Activated CD4-positive, alpha-beta T cell treated with anti-CD3 and anti-CD28 coated beads for 4 hours (primary cell): ENCODE data around the gene ESPL1.

Source experiments
- DNase-seq, 2 donors: peaks; one replicate each; pipeline ENCODE4 v3.0.0-alpha.2; 2020

Gene ESPL1

DNA sequence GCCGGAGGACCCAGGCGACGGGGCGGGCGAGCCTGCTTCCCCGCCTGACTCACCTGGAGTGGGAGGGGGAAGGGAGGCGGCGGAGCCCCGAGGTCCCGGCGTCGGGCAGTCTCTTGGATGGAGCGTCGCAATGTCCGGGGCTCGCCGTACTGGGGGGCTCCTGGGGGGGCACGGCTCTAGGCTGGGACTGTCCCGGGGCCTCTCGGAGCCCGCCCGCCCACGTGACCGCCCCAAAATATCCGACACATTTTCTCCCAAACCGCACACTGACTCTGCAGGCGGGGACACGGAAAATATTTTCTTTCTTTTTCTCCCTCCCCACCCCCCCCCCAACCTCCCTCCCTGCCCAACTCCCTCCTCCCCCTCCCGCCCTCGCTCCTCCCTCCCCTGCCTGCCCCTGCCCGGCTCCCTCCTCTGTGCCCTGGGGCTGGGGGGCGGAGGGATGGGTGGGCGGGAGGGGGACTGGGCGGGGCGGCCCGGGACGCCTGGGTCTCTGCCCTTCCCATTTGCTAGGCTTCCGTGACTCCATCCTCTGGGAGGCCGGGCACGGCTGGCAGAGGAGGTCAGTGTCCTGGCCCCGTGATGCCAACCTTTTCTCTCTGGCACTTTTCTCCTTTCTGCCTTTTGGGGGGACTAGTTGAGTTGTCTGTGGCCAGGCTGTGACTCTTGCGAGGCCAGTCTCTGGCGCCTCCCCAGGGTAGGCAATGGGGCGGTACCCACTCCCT is 36.0 kb upstream of the ESPL1 start, which contains the start of gene RARG:
Gene RARG (minus strand): TSS at position 289 of the 725 bp plus-strand sequence. CDS start 4,664 bp downstream, outside the sequence.
- peak; percentile 79 to 86 for DNase-seq

DNA sequence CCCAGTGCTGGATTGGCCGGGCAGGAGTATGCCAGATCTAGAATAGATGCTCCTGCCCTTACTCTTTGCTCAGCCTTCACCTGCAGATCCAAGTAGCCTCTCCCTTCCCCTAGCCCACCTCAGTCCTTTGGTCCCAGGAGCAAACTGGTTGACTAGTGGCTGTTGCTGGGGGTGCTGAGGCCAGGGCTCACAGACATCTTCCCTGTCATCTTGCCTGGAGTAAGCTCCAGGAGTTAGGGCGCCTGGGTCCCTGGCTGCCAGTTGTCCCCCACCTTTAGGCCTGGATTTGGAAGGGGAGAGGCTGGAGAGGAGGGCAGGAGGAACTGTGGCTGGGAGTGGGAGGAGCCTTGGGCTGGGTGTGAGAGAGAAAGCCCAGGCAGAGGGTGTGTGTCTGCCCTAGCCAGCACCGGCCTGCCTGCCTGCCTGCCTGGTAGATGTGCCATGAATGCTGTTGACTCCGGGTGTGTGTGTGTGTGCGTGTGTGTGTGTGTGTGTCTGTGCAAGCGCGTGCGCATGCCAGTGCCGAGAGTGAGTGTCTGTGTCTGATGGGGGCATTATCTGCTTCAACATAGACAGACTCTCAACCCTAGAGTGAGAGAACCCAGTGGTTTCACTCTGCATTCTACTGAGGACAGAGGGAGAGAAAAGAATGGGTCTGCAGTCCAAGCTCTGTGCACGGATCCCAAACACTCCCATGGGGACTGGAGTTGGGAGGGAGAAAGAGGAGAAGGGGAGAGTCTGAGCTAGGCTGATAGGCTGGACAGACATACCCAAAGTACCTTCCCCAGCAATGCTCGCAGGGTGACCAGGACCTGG is 35.2 kb upstream of the ESPL1 start:
- DNase-seq, result peak; percentile 46 to 49

DNA sequence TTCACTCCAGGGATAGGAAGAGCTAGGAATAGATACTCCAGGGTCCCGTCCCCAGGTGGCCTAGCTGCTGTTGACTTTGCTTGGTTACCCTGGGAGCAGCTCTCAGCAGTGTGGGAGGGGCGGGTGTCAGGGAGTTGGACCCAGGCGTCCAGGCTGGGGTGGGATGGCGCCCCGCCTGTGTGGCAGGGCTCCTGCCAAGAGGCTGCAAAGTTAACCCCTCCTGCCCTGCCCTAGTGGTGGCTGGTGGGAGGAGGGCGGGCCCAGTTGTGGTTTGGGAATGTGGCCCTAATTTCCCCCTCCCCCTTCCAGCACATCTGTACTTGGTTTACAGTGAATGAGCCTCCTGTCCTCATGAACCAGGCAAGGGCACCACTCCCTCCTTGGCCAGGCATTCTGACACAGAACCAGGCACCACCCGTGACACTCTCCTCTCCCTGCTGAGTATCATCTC is 34.4 kb upstream of the ESPL1 start:
- DNase-seq, result no peak

DNA sequence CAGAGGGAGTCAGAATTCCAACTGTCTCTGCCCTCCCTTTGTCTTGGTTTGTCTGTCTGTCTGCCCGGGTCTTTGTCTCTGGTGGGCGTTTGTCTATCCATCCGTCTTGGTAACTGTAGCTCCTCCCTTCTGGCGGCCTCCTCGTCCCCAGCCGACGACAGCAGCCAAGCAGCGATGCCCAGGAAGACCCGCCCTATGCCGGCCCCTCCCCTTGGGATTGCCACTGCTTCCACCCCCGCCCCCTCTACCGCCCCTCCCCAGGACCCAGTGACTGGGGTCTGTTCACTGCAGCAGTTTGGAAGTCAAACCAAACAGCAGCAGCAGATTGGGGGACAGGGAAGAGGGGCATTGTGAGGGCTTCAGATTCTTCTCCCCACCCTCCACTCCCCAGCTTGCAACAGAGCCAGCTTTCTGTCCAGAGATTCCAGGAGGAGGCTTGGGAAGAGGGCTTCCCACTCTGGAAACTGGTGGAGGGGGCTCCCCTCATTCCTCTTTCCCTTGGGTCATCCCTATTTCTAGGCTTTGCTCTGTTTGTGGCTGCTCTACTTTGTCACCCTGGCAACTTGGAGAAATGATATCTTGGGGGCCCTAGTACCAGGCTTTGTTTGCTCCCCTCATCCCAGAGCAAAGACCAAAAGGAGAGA is 33.7 kb upstream of the ESPL1 start:
- DNase-seq, result no peak

DNA sequence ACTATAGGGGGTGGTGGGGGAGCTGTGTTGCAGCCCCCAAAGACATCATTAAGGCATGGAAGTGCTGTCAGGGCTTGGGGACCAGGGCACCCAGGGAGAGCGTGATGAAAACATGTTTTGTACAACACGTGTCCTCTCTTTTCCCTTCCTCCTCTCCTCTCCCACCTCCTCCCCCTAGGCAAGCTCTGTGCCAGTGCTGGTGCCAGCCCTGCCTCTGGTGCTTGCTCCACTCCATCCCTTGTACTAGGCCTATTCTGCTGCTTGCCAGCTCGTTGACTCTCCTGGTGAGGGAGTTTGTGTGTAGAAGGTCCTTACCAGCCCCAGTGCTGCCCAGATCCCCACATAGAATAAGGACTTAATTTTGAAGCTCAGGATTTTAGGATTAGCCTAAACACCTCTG is 32.9 kb upstream of the ESPL1 start:
- no peak for DNase-seq

DNA sequence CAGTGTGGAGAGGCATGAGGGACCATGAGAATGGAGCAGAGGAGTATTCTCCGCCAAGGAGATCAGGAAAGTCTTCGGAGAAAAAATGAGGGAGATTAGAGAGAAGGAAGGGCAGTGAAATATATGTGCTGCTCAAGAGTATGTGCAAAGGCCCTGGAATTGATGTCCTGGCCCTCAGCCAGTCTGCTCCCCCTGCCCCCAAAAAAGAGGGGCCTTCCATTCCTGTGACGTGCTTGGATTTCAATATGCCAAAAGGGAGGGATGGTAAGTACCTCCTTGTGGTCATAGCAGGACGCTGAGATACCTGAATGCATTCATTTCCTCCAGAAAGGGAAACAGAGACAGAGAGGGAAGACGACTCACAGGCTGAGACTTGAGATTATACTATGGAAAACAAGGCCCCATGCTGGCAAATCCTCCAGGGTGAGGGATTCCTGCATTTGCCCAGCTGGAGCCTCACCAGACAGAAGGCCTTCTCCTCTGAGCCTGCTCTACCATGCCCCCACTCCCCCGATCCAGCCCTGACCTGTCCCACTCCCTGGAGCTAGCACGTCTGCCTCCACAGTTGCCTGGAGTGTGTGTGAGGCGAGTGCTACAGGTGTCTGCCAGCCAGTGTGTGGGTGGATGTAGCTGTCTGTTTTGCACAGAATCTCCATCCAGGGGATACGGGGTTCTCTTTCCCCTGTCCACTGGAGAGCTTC is 32.2 kb upstream of the ESPL1 start:
- peak in 1 of 2 donors; percentile 48 for DNase-seq

DNA sequence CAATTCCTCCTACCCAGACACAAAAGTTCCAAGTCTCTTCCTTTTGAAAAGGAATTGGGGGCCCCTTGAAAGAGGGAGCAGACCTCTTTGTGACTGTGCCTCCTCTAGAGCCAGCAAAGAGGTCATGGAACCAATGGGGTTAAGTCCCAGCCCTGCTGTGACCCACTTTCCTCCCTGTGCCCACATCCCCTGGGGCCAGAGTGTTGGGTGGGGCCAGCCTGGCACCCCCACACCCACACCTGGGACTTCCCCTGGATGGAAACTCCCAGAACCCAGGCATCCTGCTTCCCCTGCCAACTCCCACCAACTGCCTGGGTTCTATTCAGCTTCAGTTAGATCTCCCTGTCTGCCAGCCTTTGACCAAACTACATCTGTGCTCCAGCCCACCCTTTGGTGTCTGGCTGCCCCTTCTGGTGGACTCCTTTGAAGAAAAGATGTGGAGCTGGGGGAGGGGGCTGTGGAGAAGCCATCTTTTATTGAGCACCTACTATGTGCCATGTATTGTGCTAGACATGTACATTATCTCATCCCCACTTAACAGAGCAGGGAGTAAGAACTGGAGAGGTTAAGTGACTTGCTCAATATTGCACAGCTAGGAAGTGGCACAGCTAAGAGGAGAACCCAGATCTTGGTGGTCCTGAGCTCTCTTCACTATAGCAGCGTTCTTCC is 31.5 kb upstream of the ESPL1 start:
- DNase-seq, result peak in 1 of 2 donors; percentile 71

DNA sequence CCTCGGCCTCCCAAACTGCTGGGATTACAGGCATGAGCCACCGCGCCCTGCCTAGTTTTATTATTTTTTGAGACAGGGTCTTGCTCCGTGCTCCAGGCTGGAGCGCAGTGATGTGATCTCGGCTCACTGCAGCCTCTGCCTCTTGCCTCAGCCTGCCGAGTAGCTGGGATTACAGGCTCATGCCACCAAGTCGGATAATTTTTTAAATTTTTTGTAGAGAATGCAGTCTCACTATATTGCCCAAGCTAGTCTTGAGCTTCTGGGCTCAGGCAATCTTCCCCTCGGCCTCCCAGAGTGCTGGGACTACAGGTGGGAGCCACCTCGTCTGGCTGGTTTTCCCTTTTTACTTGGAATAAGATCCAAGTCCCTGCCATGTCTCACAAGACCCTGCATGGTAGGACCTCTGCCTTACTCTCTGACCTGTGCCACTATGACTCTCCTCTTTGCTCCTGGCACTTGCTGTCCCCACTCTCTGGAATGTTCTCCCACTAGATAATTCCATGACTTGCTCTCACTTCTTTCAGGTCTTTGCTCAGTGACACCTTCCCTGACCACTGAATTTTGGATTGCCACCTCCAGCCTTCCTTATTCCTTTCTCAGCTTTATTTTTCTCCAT is 28.3 kb upstream of the ESPL1 start:
- DNase-seq, result no peak

DNA sequence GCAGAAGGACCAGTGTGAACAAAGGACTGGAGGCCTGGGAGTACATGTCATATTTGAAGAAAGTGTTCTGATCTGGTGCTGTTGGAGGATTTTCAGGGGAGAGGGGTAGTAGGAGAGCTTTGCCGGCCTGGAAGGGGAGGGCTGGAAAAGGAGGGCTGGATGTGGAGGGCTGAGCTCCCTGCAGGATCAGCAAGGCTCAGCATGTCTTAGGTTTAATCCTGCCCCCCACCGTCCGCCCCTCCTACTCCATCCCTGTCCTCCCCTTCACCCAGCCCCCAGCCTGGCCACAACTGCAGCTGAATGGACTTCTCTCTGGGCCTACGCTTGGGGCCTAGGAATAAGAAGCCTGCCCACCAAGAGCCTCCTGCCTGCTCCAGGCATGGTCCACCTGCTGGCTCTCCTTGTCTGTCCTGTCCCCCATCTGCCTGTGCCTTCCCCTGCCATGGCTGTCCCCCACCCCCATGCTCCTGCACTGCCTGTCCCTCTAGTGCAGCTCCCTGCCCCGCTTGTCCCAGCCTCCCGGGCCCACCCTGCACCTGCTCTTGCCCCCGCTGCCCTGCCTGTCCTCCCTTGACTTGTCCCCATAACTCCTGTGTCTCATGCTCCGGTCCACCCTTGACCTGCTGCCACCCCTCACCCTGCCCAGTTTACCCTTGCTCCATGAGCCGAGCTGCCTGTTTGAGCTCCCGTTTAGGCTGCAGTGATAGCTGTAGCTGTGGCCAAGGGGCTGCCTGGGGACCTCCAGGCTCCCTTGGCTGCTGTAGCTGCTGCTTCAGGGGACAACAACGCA is 26.3 kb upstream of the ESPL1 start:
- no peak for DNase-seq

DNA sequence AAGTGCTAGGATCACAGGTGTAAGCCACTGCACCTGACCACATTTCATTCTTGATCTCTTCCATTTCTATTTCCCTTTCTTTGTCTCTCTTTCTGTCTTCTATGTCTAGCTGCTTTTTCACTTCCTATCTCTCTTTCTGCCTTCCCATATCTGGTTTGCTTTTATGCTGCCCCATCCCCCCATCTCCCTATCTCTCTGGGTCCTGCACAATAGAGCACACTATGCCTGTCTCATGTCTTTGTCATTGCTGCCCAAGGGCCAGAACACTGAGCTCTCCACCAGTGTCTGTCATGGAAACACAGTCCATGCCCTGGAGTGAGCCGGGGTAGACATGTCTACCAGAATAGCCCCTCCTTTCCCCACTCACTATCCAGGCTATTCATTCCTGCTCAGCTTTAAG is 23.8 kb upstream of the ESPL1 start:
- no peak for DNase-seq

DNA sequence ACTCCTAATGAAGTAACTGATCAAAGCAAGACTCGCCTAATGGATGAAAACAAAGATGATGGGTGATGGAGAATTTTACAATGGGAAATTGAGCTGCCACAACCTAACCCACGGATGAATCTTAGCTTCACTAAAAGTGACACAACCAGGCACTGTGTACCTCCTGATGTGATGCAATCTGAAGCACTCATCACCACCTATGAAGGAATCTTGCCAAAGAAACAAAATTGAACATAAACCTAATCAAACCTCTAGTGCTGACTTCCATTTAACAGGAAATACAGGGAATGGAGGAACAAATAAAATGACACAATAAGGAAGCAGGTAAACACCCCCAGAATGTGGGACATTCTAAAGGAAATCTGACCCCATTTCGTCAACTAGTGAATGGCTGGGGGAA is 22.8 kb upstream of the ESPL1 start:
- DNase-seq, result no peak

DNA sequence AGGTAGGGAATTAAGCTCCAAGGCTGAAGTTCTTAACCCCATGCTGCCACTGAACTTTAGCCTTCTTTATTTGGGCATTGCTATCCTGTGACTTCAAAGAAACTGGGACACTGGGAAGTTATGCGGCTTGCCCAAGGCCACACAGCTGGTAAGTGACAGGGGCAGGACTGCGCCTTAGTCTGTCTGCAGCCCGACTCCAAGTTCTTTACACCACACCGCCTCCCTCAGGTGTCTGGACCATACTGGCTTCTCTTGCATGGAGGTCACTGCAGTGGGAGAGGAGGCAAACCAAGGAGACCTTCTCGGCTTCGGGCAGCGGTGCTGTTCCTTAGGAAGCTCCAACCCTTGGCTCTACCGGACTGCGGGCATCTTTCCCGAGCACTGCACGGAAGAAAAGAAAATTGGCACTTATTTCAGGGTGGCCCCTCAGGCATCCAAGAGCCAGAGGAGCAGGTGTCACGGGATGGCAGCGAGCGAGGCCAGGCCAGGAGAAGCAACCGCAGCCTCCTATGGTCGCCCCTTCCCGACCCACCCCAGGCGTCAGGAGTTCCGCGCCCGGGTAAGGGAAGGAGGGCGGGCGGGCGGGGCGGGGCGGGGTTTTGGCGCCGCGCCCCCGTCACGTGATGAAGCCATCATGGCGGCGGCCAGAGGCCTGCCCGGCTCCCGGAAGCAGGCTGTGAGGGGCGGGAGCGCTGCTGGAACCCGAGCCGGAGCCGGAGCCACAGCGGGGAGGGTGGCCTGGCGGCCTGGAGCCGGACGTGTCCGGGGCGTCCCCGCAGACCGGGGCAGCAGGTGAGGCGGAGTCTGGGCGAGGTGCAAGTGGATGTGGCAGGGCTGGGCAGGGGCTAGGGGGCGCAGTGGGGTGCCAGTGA is 16.4 kb upstream of the ESPL1 start:
- peak; percentile 59 to 67 for DNase-seq

DNA sequence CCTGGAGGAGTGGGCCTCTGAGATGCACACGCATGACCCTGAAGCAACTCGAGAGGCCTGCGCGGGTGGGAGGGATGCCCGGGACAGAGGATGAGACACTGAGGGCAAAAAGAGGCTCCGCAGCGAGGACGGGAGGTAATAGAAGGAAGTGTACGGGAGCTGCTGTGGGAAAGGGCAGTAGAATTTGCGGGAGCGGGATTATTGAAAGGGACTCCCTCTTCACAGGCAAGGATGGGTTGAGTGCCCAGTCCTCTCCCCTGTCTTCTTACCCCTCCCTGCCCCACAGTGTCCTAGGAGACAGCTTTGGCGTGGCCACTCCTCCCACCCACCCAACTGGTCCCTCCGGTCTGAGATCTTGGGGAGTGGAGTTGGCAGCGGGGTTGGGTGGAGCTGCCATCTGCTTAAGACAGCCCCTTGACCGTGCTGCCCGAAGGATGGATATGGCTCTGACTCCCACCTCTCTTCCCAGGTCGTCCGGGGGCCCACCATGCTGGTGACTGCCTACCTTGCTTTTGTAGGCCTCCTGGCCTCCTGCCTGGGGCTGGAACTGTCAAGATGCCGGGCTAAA is 15.7 kb upstream of the ESPL1 start:
- DNase-seq, result no peak

DNA sequence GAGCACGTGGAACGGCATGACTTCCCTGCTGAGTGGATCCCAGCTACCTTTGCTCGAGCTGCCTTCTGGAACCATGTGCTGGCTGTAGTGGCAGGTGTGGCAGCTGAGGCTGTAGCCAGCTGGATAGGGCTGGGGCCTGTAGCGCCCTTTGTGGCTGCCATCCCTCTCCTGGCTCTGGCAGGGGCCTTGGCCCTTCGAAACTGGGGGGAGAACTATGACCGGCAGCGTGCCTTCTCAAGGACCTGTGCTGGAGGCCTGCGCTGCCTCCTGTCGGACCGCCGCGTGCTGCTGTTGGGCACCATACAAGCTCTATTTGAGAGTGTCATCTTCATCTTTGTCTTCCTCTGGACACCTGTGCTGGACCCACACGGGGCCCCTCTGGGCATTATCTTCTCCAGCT is 14.8 kb upstream of the ESPL1 start:
- no peak for DNase-seq

DNA sequence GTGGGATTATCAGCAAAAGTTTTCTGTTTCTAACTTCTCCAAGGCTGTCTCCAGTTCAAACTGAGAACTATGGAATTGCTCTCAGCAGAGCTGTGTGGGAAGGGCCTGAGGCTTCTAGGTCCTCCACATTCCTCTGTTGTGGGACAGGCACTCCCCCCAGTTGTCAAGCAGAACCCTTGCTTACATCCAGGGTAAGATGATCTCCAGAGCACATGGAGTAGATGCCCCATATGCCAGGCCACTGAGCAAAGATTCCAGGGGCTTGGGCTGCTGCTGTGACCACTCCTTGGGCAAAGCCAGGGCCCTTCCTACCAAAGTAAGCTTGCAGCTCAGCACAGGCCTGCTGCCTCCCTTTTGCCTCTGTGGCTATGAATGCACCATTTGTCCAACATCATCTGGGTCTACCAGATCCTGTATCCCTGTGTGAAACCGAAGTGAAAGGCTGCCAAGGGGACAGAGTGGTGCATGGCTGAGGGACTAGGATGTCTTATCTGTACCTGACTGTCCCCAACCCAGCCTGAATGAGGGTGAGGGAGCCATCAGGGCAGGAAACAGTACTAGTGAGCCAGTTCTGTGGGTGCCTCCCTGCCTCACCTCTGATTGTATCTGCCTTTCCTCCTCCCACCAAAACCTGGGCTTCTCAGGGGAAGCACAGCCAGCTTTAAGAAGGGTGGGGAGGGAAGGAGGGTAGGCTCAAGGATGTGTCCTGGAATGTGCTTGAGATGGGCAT is 13.1 kb upstream of the ESPL1 start:
- no peak for DNase-seq

DNA sequence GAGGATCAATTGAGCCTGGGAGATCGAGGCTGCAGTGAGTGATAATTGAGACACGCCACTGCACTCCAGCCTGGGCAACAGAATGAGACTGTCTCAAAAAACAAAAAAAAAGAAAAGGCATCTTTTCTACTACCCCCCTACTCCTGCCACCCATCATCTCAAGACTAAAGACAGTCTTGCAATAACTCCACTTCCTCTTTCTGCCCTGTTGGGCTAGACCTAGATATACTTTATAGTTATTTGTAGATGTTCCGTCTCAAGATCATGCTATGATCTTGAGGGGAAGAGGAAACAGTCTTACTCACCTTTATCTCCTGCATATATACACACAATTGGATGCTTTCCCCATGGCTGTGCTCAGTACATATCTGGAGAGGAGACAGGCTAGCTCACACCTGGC is 12.1 kb upstream of the ESPL1 start:
- no peak for DNase-seq

DNA sequence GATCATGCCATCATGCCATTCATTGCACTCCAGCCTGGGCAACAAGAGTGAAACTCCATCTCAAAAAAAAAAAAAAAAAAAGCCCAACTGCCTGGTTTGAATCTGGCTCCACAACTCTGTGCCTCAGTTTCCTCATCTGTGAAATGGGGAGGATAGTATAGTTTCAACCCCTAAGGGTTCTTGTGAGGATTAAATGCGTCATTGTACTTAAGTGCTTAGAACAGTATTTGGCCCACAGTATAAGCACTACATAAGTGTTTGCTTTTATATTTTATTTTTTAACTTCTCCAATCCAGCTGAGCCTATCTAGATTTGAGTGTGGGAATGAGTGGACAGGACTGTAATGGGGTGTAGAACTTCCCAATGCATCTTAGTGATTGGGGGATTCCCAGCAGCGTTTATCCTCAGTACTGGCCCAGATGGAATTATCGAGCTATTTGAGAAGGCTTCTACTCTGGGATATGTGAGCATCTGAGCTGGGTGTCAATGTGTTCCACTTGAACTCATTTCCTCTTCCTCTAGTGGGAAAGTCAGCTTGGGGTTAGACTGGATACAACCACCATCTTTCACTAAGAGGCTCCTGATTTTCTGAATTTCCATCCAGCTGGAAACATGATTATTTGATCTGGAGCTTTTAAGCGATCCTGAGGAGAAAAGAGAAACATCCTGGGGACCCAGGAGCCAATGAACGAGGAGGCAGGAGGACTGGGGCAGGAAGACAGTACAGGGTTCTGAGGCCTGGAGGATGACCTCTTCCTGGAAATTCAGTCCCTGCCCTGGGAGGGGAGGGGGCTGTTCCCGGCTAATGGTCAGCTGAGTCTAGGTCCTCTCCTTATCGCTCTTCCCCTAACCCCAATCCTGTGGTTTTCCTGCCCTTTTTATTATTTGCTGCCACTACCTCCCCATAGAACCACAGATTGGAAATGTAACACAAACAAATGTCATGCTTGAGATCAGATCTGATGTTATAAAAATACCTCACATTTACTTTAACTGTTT is 9.3 kb upstream of the ESPL1 start:
- no peak for DNase-seq

DNA sequence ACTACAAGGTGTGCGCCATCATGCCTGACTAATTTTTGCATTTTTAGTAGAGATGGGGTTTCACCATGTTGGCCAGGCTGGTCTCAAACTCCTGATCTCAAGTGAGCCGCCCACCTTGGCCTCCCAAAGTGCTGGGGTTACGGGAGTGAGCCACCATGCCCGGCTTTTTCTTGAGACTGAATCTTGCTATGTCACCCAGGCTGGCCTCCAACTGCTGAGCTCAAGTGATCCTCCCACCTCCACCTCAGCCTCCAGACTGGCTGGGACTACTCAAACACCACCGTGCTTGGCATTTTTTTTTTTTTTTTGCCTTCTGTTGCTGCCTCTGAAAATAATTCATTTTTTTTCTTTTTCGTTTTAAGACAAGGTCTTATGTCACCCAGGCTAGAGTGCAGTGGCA is 8.2 kb upstream of the ESPL1 start:
- no peak for DNase-seq
